Muscle layer of colon (tissue), 2 donors: ENCODE measurements around the gene CLTB.
A peak's percentile ranks its signal among the peaks of the same experiment; 100 is the strongest.

Source experiments
- H3K27ac ChIP-seq: one replicate; pipeline ENCODE4 v1.7.0; 2013; ENCODE audit warnings: low read depth, mild to moderate bottlenecking, low read length, moderate library complexity
- H3K27me3 ChIP-seq, 2 donors: one replicate each; pipeline ENCODE4 v1.7.0; 2013; ENCODE audit warnings: low read length in 2 of 2, mild to moderate bottlenecking in 2 of 2; ENCODE audit not compliant: insufficient read depth in 2 of 2, control insufficient read depth in 1 of 2
- H3K36me3 ChIP-seq: one replicate; pipeline ENCODE4 v1.7.0; 2013; ENCODE audit warnings: mild to moderate bottlenecking, low read length; ENCODE audit not compliant: insufficient read depth
- H3K4me1 ChIP-seq: one replicate; pipeline ENCODE4 v1.7.0; 2013; ENCODE audit warnings: mild to moderate bottlenecking, low read length; ENCODE audit not compliant: insufficient read depth
- H3K4me3 ChIP-seq, 2 donors: one replicate each; pipeline ENCODE4 v1.7.0; 2013; ENCODE audit warnings: low read length in 2 of 2, low read depth in 1 of 2, mild to moderate bottlenecking in 1 of 2, moderate library complexity in 1 of 2
- H3K9ac ChIP-seq: one replicate; pipeline ENCODE4 v1.7.0; 2013; ENCODE audit warnings: low read length
- H3K9me3 ChIP-seq: one replicate; pipeline ENCODE4 v1.7.0; 2013; ENCODE audit warnings: mild to moderate bottlenecking, low read length
- donor health status: abdominal sarcoma.
- donor health status: Adenocarcinoma of cecum.

Gene CLTB

DNA sequence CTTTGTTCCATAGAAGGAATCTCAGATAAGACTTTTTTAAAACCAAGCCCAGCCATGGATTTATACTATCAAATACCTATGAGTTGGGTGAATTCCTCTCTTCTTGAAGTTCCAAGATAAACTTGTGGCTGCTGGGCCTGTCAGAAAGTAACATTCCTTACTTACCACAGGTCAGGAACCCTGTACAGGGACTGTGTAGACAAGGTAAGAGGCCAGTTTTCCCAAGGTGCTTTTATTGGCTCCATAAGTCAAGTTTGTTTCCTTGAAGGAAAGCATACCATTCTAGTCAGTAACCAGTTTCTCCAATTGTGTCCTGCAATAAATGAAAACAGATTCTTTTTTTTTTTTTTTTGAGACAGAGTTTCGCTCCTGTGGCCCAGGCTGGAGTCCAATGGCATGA lies 8.8 kb upstream of the CLTB start:
- no peak overlapping the region for H3K27ac ChIP-seq
- no peak overlapping the region for H3K4me3 ChIP-seq
- no peaks in the 10 kb centered on the region for H3K27me3 ChIP-seq
- no peaks in the 10 kb centered on the region for H3K4me1 ChIP-seq
- no peaks in the 10 kb centered on the region for H3K9me3 ChIP-seq
- no peak overlapping the region for H3K9ac ChIP-seq
- H3K36me3 ChIP-seq: no peaks in the 10 kb centered on the region

DNA sequence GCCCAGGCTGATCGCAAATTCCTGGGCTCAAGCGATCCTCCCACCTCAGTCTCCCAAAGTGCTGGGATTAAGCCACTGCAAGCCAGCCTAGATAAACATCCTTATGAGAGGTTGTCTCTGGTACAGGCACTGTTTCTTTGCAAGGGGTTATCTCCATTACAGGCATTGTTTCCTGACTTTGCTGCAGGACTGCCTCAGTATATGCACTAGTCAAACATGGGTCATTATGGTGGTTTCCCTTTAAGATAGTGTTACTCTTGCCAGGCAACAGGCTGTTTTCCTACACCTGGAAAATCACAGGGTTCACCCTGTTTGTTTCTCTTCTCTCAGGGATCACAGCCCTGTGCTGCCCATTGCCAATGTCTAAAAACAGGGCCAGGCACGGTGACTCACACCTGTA lies 7.8 kb upstream of the CLTB start:
- Histone ChIP-seq H3K27me3 (no peaks in the 10 kb centered on the region), H3K4me1 (no peaks in the 10 kb centered on the region), H3K36me3 (no peaks in the 10 kb centered on the region), H3K4me3 (no peak overlapping the region), H3K9me3 (no peaks in the 10 kb centered on the region), H3K27ac (no peak overlapping the region), H3K9ac (no peak overlapping the region)

DNA sequence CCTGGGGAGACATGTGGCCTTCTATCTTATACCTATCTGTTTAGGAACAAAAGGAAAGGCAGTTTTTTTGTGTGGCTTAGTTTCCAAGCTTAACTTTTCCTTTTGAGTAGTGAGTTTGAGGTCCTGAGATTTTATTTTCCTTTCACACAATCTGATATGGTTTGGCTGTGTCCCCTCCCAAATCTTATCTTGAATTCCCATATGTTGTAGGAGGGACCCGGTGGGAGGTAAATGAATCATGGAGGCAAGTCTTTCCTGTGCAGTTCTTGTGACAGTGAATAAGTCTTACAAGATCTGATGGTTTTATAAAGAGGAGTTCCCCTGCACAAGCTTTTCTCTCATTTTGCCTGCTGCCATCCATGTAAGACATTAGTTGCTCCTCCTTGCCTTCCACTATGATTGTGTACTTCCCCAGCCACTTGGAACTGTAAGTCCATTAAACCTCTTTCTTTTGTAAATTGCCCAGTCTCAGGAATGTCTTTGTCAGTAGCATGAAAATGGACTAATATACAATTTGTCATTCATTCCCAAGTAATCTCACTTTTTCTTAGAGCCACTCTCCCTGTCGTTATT lies 4.7 kb upstream of the CLTB start:
- no peak overlapping the region for H3K4me3 ChIP-seq
- no peak overlapping the region for H3K9ac ChIP-seq
- no peaks in the 10 kb centered on the region for H3K9me3 ChIP-seq
- no peaks in the 10 kb centered on the region for H3K27me3 ChIP-seq
- peaks cover 7% of the 10 kb centered on the region for H3K4me1 ChIP-seq
- no peaks in the 10 kb centered on the region for H3K36me3 ChIP-seq
- no peak overlapping the region for H3K27ac ChIP-seq

DNA sequence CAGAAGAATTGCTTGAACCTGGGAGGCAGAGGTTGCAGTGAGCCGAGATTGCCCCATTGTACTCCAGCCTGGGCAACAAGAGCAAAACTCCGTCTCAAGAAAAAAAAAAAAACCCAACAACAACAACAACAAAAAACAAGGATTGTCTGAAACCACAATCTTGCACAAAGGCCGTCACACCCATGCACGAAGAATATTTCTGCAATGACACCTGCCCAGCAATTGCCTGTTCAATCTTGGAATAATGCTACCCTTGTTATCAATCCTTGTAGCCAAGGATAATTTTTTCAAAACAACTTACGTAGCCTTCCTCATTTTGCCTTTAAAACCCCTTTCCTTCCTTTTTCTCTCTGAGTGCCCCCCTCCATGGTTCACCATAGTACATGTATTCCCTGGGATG lies 3.7 kb upstream of the CLTB start:
- no peaks in the 10 kb centered on the region for H3K36me3 ChIP-seq
- no peak overlapping the region for H3K9ac ChIP-seq
- no peaks in the 10 kb centered on the region for H3K9me3 ChIP-seq
- peaks cover 13% of the 10 kb centered on the region for H3K4me1 ChIP-seq
- no peak overlapping the region for H3K4me3 ChIP-seq
- H3K27me3 ChIP-seq: no peaks in the 10 kb centered on the region
- H3K27ac ChIP-seq: no peak overlapping the region

DNA sequence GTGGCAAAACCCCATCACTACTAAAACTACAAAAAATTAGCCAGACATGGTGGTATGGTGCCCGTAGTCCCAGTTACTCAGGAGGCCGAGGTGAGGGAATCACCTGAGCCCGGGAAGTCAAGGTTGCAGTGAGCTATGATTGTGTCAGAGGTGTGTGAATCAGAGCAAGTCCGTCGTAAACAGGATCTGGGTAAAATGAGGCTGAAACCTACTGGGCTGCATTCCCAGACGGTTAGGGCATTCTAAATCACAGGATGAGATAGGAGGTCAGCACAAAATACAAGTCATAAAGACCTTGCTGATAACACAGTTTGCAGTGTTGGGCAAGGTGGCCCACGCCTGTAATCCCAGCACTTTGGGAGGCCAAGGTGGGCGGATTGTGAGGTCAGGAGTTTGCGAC lies 1.9 kb upstream of the CLTB start:
- Histone ChIP-seq H3K36me3 (no peaks in the 10 kb centered on the region), H3K4me1 (peaks cover 31% of the 10 kb centered on the region), H3K9ac (no peak overlapping the region), H3K9me3 (no peaks in the 10 kb centered on the region), H3K27me3 (no peaks in the 10 kb centered on the region), H3K4me3 (no peak overlapping the region), H3K27ac (no peak overlapping the region)

DNA sequence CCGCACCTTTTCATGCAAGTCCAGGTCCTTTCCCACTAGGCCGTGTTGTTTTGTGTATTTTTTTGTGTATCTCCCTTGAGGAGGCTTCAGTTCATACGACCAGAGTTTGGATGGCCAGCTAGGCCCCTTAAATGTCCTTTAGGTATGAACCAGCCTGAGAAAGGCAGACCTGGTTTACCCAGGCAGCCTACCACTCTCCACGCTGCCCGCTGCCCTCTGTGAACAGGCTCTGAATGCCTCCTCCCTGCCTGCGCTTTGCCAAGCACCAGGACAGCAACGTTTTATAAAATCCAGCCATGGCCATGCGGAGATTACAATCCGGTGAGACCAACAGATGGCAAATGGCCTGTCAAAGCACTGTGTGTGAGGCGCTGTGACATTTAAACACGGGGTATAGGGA lies 626 bp upstream of the CLTB start:
- no peaks in the 10 kb centered on the region for H3K27me3 ChIP-seq
- H3K9me3 ChIP-seq: no peaks in the 10 kb centered on the region
- no peaks in the 10 kb centered on the region for H3K36me3 ChIP-seq
- peak overlapping the region; percentile 39 for H3K9ac ChIP-seq
- peak overlapping the region; percentile 10 for H3K27ac ChIP-seq
- H3K4me1 ChIP-seq: peaks cover 35% of the 10 kb centered on the region
- H3K4me3 ChIP-seq: peak overlapping the region in 1 of 2 donors; percentile 53

DNA sequence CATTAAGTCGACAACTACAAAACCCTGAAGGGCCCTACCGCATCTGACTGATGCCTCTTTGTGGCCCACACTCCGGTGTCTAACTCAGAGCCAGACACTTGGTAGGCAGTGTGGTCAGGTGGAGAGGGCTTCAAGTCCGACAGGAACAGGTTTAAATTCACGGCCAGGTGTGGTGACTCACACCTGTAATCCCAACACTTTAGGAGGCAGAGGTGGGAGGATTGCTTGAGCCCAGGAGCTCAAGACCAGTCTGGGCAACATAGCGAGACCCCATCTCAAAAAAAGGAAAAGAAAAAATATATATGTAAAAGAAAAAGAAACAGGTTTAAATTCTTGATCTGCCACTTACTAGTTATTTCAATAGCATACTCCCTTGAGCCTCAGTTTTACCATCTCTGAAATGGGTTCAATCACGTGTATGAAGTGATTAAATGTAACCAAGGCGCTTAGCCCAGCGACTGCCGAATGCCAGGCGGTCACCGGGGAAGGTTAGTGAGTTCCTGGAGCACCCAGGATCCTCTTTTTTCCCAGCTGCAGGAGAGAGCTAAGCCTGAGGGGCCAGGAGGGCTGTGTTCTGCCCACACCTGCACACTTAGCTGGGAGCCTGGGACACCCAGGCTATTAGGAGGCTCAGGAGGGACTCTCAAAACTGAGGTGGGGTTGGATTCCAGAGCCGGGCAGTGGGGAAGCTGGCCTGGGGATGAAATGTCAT lies 943 bp downstream of the CLTB start:
- Histone ChIP-seq H3K9ac (peak overlapping the region; percentile 86), H3K4me1 (peaks cover 35% of the 10 kb centered on the region)

DNA sequence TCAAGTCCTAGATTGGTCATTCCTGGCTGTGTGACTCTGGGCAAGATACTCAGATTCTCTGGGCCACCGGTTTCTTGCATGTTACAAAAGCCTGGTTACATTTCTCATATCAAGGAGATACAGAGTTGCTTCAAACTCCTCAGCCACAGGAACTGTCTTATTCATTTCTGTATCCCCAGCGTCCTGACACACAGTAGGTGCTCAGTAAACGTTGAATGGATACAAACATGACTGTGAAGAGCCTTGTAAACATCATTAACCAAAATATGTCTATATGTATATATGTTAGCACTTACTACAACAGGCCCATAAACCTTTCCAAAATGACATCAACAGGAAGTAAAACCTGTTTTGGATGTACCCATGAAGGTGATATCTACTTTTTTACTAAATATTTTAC lies 1.6 kb downstream of the CLTB start:
- Histone ChIP-seq H3K9me3 (no peaks in the 10 kb centered on the region), H3K4me1 (peaks cover 35% of the 10 kb centered on the region), H3K27me3 (no peaks in the 10 kb centered on the region), H3K36me3 (peaks cover 17% of the 10 kb centered on the region), H3K27ac (no peak overlapping the region), H3K9ac (no peak overlapping the region), H3K4me3 (peak overlapping the region; percentile 48 to 89)

More for the DNA sequence above, 943 bp downstream of the CLTB start:
- H3K27me3 ChIP-seq: no peaks in the 10 kb centered on the region
- peaks cover 10% of the 10 kb centered on the region for H3K36me3 ChIP-seq
- H3K27ac ChIP-seq: peak overlapping the region; percentile 83
- H3K9me3 ChIP-seq: no peaks in the 10 kb centered on the region
- H3K4me3 ChIP-seq: peak overlapping the region; percentile 48 to 89

DNA sequence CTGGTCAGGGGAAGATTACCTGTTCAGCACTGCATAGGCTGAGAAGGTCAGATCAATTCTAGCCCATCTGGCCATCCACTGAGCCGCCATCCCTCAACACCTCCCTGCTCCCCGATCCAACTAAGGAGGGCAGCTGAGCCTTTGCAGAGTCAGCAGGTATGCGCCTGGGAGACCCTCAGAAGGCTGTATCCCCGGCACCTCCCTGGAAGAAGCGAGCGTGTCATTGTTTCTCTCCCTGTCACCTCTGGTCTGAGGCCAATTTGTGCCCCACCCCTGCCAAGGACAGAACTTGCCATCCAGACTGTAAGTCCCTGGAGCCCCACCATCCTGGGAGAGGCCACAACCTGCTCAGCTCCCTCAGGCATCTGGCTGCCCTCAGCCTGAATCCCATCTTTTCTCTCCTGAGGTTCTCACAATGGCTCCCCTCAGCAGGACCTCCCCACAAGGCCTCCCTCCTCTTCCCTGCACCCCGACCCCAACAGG lies 2.6 kb downstream of the CLTB start:
- Histone ChIP-seq H3K9ac (no peak overlapping the region), H3K36me3 (peaks cover 17% of the 10 kb centered on the region), H3K27me3 (no peaks in the 10 kb centered on the region), H3K9me3 (no peaks in the 10 kb centered on the region), H3K4me3 (no peak overlapping the region), H3K4me1 (peaks cover 35% of the 10 kb centered on the region), H3K27ac (no peak overlapping the region)

DNA sequence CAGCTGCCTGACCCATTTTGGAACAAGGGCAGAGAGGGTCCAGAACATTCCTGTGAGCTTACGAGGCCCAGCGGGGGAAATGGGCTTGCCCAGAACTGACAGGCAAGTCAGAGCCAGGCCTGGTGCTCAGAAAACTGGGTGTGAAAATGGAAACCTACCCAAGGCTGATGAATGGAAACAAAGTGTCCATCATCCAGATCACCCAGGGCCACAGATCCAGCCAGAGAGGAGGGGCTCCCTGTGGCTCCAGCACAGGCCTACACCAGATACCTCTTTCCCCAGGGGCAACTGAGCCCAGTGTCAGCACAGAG lies 3.1 kb downstream of the CLTB start:
- Histone ChIP-seq H3K4me1 (peaks cover 35% of the 10 kb centered on the region), H3K9me3 (no peaks in the 10 kb centered on the region), H3K27me3 (no peaks in the 10 kb centered on the region), H3K36me3 (peaks cover 17% of the 10 kb centered on the region), H3K9ac (no peak overlapping the region), H3K4me3 (no peak overlapping the region), H3K27ac (no peak overlapping the region)

DNA sequence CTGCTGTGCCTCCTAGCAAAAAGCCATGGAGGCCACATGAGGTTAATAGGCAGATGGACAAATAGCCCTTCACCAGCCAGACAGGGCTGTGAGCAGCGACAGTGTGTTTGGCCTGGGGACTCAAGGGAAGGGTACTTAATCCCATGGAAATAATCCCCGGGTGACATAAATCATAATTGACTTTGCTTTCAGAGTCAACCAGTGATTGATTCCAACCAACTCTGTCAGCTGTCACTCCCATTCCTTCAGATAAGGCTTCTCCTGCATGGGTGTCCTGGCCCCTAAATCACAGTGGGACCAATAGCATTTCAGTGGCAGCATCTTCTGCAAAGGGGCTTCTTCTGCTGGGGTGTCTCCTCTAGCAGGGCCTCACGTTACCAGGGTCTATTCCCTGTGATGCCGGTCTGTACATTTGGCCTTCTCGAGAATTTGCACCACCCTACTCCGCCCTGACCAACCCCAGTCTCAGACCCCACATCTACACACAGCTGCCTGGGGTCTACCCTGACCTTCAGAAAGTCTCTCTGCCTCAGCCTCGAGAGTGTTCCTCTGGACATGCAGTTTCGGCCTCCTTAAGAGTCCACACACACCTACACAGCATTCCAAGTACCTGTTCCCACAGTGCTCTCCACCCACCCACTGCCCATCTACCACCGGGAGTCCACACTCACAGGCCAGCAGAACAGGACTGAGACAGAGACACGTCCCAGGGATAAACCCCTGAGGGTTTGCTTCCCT lies 3.7 kb downstream of the CLTB start:
- peaks cover 21% of the 10 kb centered on the region for H3K36me3 ChIP-seq
- no peaks in the 10 kb centered on the region for H3K9me3 ChIP-seq
- no peaks in the 10 kb centered on the region for H3K27me3 ChIP-seq
- peaks cover 35% of the 10 kb centered on the region for H3K4me1 ChIP-seq
- no peak overlapping the region for H3K9ac ChIP-seq
- H3K27ac ChIP-seq: no peak overlapping the region
- no peak overlapping the region for H3K4me3 ChIP-seq
